RWPE1 (cell line): Measurements from ENCODE around the gene SLC24A3.

Experiments
- CTCF ChIA-PET: fragments of 350-600 bp; sonication (Branson Sonifier 250); formaldehyde crosslinking; extraction: SDS; loops from one replicate; lab custom pipeline; 2021; lab: Yijun Ruan, JAX
- POLR2A ChIA-PET: fragments of 400-600 bp; formaldehyde crosslinking; extraction: SDS; loops from one replicate; lab custom pipeline; 2020; ENCODE audit warnings: antibody characterized with exemption; ENCODE audit not compliant: low non-redundant PET; lab: Yijun Ruan, JAX
- DNase-seq: peaks from one replicate; pipeline ENCODE4 v3.0.0; 2012; ENCODE audit warnings: low spot score
- H3K27ac ChIP-seq: fragments of 450-650 bp; 2 replicates; pipeline ENCODE4 v1.5.1; 2017
- TF ChIP-seq, protein P1 (sequence below): fragments of 450-650 bp; conservative IDR thresholded peaks from 2 replicates; pipeline ENCODE4 v1.5.1; 2017; ENCODE audit warnings: low read depth, mild to moderate bottlenecking

The SLC24A3 gene

DNA sequence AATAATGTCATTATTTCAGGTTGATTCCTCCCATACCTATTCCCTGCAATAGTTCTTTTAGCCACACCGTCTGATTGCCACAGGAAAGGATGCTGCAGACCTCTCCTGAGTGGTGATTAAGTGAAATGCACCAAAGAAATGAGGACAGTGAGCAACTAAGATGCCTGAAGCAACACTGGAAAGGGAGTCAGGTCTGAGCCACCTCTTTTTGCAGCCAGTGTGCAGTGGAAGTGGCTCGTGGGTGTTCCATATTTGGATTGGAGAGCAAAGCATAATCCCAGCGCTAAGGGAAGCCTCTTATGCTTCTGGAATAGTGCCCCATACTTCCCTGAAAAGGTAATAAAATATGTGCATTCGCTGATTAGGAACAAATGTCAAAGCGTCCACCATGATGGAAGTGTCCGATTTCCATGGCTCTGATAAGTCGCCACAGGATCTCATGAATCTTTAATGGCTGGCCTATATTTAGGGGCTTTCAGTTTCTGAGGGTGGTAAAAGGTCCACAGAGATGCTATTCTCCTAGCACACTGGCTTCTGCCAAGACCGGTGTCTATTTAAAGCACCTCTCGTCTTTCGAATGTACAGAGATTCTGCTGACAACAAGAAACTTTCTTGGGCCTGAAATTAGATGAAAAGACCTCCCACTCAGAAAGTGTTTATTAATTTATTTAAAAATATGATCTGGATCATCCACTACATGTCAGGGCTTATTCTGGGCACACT lies 253.9 kb downstream of the SLC24A3 start:
- TF ChIP-seq, protein P1, sequence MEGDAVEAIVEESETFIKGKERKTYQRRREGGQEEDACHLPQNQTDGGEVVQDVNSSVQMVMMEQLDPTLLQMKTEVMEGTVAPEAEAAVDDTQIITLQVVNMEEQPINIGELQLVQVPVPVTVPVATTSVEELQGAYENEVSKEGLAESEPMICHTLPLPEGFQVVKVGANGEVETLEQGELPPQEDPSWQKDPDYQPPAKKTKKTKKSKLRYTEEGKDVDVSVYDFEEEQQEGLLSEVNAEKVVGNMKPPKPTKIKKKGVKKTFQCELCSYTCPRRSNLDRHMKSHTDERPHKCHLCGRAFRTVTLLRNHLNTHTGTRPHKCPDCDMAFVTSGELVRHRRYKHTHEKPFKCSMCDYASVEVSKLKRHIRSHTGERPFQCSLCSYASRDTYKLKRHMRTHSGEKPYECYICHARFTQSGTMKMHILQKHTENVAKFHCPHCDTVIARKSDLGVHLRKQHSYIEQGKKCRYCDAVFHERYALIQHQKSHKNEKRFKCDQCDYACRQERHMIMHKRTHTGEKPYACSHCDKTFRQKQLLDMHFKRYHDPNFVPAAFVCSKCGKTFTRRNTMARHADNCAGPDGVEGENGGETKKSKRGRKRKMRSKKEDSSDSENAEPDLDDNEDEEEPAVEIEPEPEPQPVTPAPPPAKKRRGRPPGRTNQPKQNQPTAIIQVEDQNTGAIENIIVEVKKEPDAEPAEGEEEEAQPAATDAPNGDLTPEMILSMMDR = no peak
- CTCF ChIA-PET = no interaction called here
- POLR2A ChIA-PET = no interaction called here
- no peak for DNase-seq
- no peak overlapping the region for H3K27ac ChIP-seq

DNA sequence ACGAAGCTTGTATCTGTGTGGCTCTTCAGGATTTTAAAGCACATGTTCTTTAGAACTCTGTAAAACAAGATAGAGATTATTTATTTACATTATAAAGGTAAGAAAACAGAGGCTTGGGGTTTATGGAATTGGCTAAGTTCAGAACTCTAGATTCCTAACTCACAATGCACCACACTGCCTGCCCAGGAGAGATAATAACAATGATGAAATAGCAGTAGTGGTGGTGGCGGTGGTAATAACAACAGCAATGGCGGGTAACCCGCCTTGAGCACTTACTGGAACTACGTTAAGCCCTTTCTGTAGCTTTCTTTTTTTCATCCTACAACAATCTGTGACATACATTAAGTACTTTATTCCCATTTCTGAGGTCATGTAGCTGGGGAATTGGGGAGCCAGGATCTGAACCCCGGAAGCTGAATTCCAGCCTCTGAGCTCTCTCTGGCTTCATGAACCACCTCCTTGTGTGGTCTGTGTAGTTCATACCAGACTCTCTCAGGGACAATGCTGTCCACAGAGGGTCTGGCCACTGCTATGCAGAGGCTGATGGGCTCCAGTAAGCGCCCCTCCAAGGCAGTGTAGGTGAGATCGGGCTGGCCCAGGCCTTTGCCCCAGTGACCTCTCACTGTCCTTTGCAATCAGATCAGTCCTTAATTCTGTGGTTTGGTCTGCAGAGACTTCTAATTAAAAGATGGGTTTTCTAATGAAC lies 260.9 kb downstream of the SLC24A3 start:
- POLR2A ChIA-PET = no interaction called here

DNA sequence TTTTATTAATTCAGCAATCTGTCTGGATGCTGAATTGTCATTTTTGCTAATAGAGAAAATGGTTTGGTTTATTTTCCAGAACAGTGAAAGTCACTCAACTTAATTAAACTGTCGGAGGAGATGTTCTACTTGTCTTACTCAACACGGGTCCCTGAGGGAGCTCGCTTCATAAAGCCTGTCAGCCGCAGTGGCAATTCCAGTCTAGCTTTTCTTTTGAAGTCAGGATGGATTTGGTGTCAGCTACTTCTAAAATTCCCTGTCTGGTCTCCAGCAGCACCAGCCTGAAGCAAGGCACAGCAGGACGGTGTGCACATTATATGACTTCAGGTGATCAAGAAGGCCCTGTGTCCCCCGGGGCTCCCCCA lies 261.5 kb downstream of the SLC24A3 start:
- TF ChIP-seq, protein P1 = no peak
- H3K27ac ChIP-seq = no peak overlapping the region
- POLR2A ChIA-PET = no interaction called here
- no peak for DNase-seq
- CTCF ChIA-PET = no interaction called here

More for the DNA sequence above, 260.9 kb downstream of the SLC24A3 start:
- TF ChIP-seq, protein P1 = no peak
- DNase-seq = no peak
- no peak overlapping the region for H3K27ac ChIP-seq
- CTCF ChIA-PET = no interaction called here

DNA sequence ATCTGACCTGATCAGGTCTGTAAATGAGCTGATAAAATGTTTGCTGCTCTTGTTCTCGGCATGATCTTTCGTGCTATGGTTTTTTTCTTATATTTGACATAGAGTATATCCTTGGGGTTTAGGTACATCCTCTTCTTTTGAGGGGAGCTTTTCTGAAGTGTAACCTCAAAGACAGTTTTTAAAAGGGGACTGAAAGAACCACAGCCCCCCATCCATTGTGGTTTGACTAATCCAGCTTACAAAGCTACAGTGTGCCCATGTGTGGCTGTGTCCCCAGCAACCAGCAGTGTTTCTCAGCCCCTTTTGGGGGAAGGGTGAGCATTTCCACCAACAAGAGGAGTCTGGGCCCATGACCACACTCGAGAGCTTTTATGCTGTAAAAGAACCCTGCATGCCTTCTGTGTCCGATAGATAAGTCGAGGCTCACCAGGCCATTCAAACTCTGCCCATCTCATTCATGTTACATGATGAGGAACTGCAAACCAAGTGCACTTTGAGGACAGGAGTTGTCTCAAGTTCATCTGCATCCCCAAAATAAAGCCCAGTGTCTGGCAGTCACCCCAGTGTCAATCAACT lies 266.0 kb downstream of the SLC24A3 start:
- CTCF ChIA-PET = no interaction called here
- TF ChIP-seq, protein P1 = no peak
- DNase-seq = no peak
- H3K27ac ChIP-seq = no peak overlapping the region
- POLR2A ChIA-PET = no interaction called here

DNA sequence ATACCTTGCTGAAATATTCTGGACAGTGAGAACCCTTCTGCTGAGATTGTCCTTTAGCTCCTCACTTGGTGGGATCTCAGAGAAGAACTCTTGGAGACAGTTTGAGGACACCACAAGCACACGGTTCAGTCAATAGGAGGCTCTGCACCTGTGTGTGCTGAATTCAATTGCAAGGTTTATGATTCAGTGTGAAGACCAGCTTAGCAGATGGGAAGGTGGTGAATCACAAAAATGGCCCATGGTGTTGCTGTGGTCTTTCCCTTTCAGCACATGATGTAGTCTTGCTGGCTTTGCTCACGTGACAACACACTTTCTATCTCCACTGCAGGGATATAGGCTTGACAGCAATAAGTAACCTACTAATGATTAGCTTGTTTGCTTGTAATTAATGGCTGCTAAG lies 270.3 kb downstream of the SLC24A3 start:
- TF ChIP-seq, protein P1 = no peak
- CTCF ChIA-PET = no interaction called here

DNA sequence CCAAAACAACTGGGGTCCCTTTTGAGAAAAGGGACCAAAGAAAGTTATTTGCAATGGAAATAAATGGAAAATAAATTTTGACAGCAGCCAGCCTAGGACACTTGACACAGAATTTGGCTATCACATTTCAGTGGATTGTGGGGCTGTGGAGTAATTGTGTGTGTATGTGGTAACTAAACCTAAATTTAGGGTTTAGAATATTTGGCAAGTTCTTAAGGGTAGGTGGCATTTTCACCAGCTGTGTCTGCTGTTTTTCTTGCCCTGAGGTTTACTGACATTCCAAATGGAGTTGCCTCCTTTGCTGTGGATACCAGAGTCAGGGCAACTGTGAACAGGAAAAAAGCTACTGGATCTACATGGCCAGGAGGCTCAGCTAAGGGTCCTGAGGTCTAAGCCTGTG lies 270.9 kb downstream of the SLC24A3 start:
- CTCF ChIA-PET = no interaction called here
- no peak for DNase-seq

More for the DNA sequence above, 270.3 kb downstream of the SLC24A3 start:
- POLR2A ChIA-PET = no interaction called here
- no peak for DNase-seq
- no peak overlapping the region for H3K27ac ChIP-seq

More for the DNA sequence above, 270.9 kb downstream of the SLC24A3 start:
- H3K27ac ChIP-seq = no peak overlapping the region
- TF ChIP-seq, protein P1 = no peak
- POLR2A ChIA-PET = no interaction called here
